SK-N-SH treated with all-trans-retinoic acid at 6 μM for 48 hours (cell line): ENCODE measurements around the gene MAST4.

ENCODE experiments used
- ARNTL ChIP-seq: fragments of 450-650 bp; formaldehyde crosslinking; IDR thresholded peaks from 2 replicates; pipeline ENCODE4 v1.5.0; 2020; ENCODE audit warnings: low read depth, mild to moderate bottlenecking, moderate library complexity, borderline replicate concordance
- BACH2 ChIP-seq: fragments of 250-450 bp; sonication (Bioruptor Pico); IDR thresholded peaks from 2 replicates; pipeline ENCODE4 v1.9.0; 2021; ENCODE audit warnings: mild to moderate bottlenecking, borderline replicate concordance
- GLIS3 ChIP-seq: fragments of 250-450 bp; sonication (Bioruptor Pico); IDR thresholded peaks from 2 replicates; pipeline ENCODE4 v1.5.0; 2020; ENCODE audit warnings: mild to moderate bottlenecking, moderate library complexity
- PPARA ChIP-seq: fragments of 250-450 bp; sonication (Bioruptor Pico); IDR thresholded peaks from 2 replicates; pipeline ENCODE4 v1.5.0; 2020; ENCODE audit warnings: mild to moderate bottlenecking, borderline replicate concordance
- ZFP30 ChIP-seq: fragments of 450-650 bp; formaldehyde crosslinking; IDR thresholded peaks from 2 replicates; pipeline ENCODE4 v1.5.0; 2022; ENCODE audit warnings: mild to moderate bottlenecking, moderate library complexity
- ZNF8 ChIP-seq: fragments of 450-650 bp; formaldehyde crosslinking; IDR thresholded peaks from 2 replicates; pipeline ENCODE4 v1.5.0; 2020; ENCODE audit warnings: mild to moderate bottlenecking, moderate library complexity
- TF ChIP-seq, protein P1 (sequence below): fragments of 250-450 bp; sonication (Bioruptor Pico); IDR thresholded peaks from 2 replicates; pipeline ENCODE4 v1.5.1; 2021; ENCODE audit warnings: mild to moderate bottlenecking, moderate library complexity
- TF ChIP-seq, protein P2 (sequence below): fragments of 250-450 bp; sonication (Bioruptor Pico); IDR thresholded peaks from 2 replicates; pipeline ENCODE4 v1.8.0; 2020; ENCODE audit warnings: mild to moderate bottlenecking, moderate library complexity, borderline replicate concordance

GRCh38 chr5:66724349-66725139 is 128.4 kb downstream of the MAST4 start:
- TF ChIP-seq ARNTL (CRISPR knock-in tag) (no peak), GLIS3 (CRISPR knock-in tag) (no peak), PPARA (CRISPR knock-in tag) (no peak), ZFP30 (CRISPR knock-in tag) (no peak), BACH2 (no peak), ZNF8 (CRISPR knock-in tag) (no peak)
- TF ChIP-seq, protein P1, sequence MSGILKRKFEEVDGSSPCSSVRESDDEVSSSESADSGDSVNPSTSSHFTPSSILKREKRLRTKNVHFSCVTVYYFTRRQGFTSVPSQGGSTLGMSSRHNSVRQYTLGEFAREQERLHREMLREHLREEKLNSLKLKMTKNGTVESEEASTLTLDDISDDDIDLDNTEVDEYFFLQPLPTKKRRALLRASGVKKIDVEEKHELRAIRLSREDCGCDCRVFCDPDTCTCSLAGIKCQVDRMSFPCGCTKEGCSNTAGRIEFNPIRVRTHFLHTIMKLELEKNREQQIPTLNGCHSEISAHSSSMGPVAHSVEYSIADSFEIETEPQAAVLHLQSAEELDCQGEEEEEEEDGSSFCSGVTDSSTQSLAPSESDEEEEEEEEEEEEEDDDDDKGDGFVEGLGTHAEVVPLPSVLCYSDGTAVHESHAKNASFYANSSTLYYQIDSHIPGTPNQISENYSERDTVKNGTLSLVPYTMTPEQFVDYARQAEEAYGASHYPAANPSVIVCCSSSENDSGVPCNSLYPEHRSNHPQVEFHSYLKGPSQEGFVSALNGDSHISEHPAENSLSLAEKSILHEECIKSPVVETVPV (CRISPR knock-in tag), result no peak
- TF ChIP-seq, protein P2, sequence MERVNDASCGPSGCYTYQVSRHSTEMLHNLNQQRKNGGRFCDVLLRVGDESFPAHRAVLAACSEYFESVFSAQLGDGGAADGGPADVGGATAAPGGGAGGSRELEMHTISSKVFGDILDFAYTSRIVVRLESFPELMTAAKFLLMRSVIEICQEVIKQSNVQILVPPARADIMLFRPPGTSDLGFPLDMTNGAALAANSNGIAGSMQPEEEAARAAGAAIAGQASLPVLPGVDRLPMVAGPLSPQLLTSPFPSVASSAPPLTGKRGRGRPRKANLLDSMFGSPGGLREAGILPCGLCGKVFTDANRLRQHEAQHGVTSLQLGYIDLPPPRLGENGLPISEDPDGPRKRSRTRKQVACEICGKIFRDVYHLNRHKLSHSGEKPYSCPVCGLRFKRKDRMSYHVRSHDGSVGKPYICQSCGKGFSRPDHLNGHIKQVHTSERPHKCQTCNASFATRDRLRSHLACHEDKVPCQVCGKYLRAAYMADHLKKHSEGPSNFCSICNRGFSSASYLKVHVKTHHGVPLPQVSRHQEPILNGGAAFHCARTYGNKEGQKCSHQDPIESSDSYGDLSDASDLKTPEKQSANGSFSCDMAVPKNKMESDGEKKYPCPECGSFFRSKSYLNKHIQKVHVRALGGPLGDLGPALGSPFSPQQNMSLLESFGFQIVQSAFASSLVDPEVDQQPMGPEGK, result no peak
